DOHH2 (cell line): ENCODE measurements around the gene PSMD8.

Source experiments
- H3F3A ChIP-seq: fragments of 200-600 bp; sonication (generic), shearing (Covaris generic); 2 replicates; pipeline ENCODE4 v1.6.0; 2016; ENCODE audit warnings: antibody characterized with exemption, mild to moderate bottlenecking; ENCODE audit not compliant: control insufficient read depth, insufficient read depth
- H3K27ac ChIP-seq: fragments of 200-600 bp; sonication (generic); 2 replicates; pipeline ENCODE4 v1.5.1; 2014; ENCODE audit warnings: low read depth, mild to moderate bottlenecking, low read length, moderate library complexity
- H3K27me3 ChIP-seq: fragments of 200-600 bp; sonication (generic); 2 replicates; pipeline ENCODE4 v1.6.1; 2014; ENCODE audit warnings: mild to moderate bottlenecking, low read length, mixed read lengths; ENCODE audit not compliant: control insufficient read depth
- H3K36me3 ChIP-seq: fragments of 200-600 bp; sonication (generic); 2 replicates; pipeline ENCODE4 v1.6.1; 2014; ENCODE audit warnings: mild to moderate bottlenecking, low read length, moderate library complexity, mixed read lengths; ENCODE audit not compliant: control insufficient read depth
- H3K4me1 ChIP-seq: fragments of 200-600 bp; sonication (generic); 2 replicates; pipeline ENCODE4 v1.6.1; 2014; ENCODE audit warnings: mild to moderate bottlenecking, low read length, mixed read lengths; ENCODE audit not compliant: control insufficient read depth
- H3K4me2 ChIP-seq: fragments of 200-600 bp; sonication (generic); 2 replicates; pipeline ENCODE4 v1.6.0; 2014; ENCODE audit warnings: mild to moderate bottlenecking, low read length, moderate library complexity
- H3K4me3 ChIP-seq: fragments of 200-600 bp; sonication (generic); 2 replicates; pipeline ENCODE4 v1.5.1; 2014; ENCODE audit warnings: mild to moderate bottlenecking, low read length, mixed read lengths
- H3K79me2 ChIP-seq: fragments of 200-600 bp; sonication (generic); 2 replicates; pipeline ENCODE4 v1.6.1; 2014; ENCODE audit warnings: mild to moderate bottlenecking, low read length, mixed read lengths; ENCODE audit not compliant: control insufficient read depth
- H3K9me2 ChIP-seq: fragments of 200-600 bp; sonication (generic); replicated peaks from 2 replicates; pipeline ENCODE4 v1.6.1; 2014; ENCODE audit warnings: mild to moderate bottlenecking, low read length, mixed read lengths; ENCODE audit not compliant: control insufficient read depth
- H3K9me3 ChIP-seq: fragments of 200-600 bp; sonication (generic); 2 replicates; pipeline ENCODE4 v1.6.1; 2014; ENCODE audit warnings: antibody characterized with exemption, low read length, mixed read lengths; ENCODE audit not compliant: control insufficient read depth, insufficient read depth
- H4K20me1 ChIP-seq: fragments of 200-600 bp; sonication (generic); 2 replicates; pipeline ENCODE4 v1.6.0; 2014; ENCODE audit warnings: low read depth, mild to moderate bottlenecking, antibody characterized with exemption, low read length, moderate library complexity; ENCODE audit not compliant: control insufficient read depth, insufficient read depth
- EZH2phosphoT487 ChIP-seq: fragments of 200-600 bp; sonication (generic); IDR thresholded peaks from 2 replicates; pipeline ENCODE4 v1.6.1; 2017; ENCODE audit warnings: borderline replicate concordance, mild to moderate bottlenecking, antibody characterized with exemption, low read length, moderate library complexity, mixed read lengths
- TF ChIP-seq, protein P1 (sequence below): fragments of 200-600 bp; sonication (generic); IDR thresholded peaks from one replicate; pipeline ENCODE4 v1.5.1; 2014; ENCODE audit warnings: antibody characterized with exemption, mild to moderate bottlenecking, low read depth, low read length; ENCODE audit not compliant: poor library complexity, severe bottlenecking

The PSMD8 gene

DNA sequence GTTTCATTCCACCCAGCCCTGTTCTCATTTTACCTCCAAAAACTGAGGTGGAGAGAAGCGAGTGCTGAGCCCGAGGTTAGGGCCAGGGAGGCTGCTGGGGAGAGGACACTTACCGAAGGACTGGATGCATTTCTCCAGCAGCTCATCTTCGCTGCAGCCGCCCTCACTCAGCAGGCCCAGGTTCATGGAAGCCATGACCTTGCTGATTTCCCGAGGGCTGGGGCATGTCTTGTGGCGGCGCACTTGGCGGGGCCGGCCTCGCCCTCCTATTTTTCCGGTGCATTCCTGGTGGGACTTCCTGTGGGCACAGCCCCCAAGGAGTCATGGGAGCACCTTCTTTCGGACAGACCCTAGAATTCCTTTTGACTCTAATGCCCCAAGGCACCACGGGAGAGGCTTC is 47.5 kb downstream of the PSMD8 start:
- no peak overlapping the region for H3K27ac ChIP-seq
- H3K9me2 ChIP-seq, result no peaks in the 10 kb centered on the region
- TF ChIP-seq, protein P1, sequence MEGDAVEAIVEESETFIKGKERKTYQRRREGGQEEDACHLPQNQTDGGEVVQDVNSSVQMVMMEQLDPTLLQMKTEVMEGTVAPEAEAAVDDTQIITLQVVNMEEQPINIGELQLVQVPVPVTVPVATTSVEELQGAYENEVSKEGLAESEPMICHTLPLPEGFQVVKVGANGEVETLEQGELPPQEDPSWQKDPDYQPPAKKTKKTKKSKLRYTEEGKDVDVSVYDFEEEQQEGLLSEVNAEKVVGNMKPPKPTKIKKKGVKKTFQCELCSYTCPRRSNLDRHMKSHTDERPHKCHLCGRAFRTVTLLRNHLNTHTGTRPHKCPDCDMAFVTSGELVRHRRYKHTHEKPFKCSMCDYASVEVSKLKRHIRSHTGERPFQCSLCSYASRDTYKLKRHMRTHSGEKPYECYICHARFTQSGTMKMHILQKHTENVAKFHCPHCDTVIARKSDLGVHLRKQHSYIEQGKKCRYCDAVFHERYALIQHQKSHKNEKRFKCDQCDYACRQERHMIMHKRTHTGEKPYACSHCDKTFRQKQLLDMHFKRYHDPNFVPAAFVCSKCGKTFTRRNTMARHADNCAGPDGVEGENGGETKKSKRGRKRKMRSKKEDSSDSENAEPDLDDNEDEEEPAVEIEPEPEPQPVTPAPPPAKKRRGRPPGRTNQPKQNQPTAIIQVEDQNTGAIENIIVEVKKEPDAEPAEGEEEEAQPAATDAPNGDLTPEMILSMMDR, result no peak
- no peak for TF ChIP-seq EZH2phosphoT487
- H3K36me3 ChIP-seq, result no peaks in the 10 kb centered on the region
- H3K79me2 ChIP-seq, result no peaks in the 10 kb centered on the region
- H3K4me2 ChIP-seq, result no peak overlapping the region
- H3K4me1 ChIP-seq, result peaks cover 34% of the 10 kb centered on the region
- no peaks in the 10 kb centered on the region for H3K27me3 ChIP-seq
- no peak overlapping the region for H3K4me3 ChIP-seq
- H4K20me1 ChIP-seq, result no peaks in the 10 kb centered on the region
- no peaks in the 10 kb centered on the region for H3K9me3 ChIP-seq
- peaks cover 4% of the 10 kb centered on the region for H3F3A ChIP-seq

DNA sequence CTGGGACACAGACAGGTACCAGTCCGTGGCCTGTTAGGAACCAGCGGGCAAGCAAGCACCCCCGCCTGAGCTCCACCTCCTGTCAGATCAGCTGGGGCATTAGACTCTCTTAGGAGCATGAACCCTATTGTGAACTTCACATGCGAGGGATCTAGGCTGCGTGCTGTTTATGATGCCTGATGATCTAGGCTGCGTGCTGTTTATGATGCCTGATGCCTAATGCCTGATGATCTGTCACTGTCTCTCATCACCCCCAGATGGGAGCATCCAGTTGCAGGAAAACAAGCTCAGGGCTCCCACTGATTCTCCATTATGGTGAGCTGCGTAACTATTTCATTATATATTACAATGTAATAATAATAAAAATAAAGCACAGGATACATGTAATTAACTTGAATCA is 48.1 kb downstream of the PSMD8 start:
- Histone ChIP-seq H3K36me3 (no peaks in the 10 kb centered on the region), H3K27me3 (peaks cover 1% of the 10 kb centered on the region; the same call in 1 of the 2 replicates), H3K9me2 (no peaks in the 10 kb centered on the region), H3K4me2 (no peak overlapping the region), H3F3A (peaks cover 4% of the 10 kb centered on the region), H3K9me3 (no peaks in the 10 kb centered on the region), H3K27ac (no peak overlapping the region), H4K20me1 (no peaks in the 10 kb centered on the region), H3K4me3 (no peak overlapping the region), H3K79me2 (no peaks in the 10 kb centered on the region), H3K4me1 (peaks cover 30% of the 10 kb centered on the region)
- no peak for TF ChIP-seq EZH2phosphoT487
- TF ChIP-seq, protein P1, result no peak

DNA sequence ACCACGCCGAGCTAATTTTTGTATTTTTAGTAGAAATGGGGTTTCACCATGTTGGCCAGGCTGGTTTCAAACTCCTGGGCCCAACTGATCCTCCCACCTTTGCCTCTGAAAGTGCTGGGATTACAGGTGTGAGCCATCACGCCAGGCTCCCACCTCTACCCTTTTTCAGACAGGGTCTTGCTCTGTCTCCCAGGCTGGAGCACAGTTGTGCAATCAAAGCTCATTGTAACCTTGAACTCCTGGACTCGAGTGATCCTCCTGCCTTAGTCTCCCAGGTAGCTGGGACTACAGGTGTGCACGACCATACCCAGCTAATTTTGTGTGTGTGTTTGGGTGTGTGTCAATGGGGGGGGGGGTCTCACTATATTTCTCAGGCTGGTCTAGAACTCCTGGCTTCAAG is 49.9 kb downstream of the PSMD8 start:
- no peaks in the 10 kb centered on the region for H3K36me3 ChIP-seq
- H3K79me2 ChIP-seq, result no peaks in the 10 kb centered on the region
- no peaks in the 10 kb centered on the region for H4K20me1 ChIP-seq
- H3K4me2 ChIP-seq, result no peak overlapping the region
- H3K27ac ChIP-seq, result no peak overlapping the region
- TF ChIP-seq EZH2phosphoT487, result no peak
- TF ChIP-seq, protein P1, result no peak
- H3K9me3 ChIP-seq, result no peaks in the 10 kb centered on the region
- peaks cover 5% of the 10 kb centered on the region; the same call in 1 of the 2 replicates for H3K27me3 ChIP-seq
- no peak overlapping the region for H3K4me3 ChIP-seq
- H3F3A ChIP-seq, result no peaks in the 10 kb centered on the region; the same call in 1 of the 2 replicates
- H3K4me1 ChIP-seq, result peaks cover 14% of the 10 kb centered on the region
- H3K9me2 ChIP-seq, result no peaks in the 10 kb centered on the region
